ENCODE results near the gene NOP10. TPM values are rescaled to one million over a fixed set of nuclear protein-coding genes. Genes with fewer than 3 reads are reported as not detected.
A peak's percentile ranks its signal among the peaks of the same experiment; 100 is the strongest.
"Not testable (repeated sequence)": the region's sequence is repeated elsewhere in the genome, so short reads cannot be mapped to it uniquely, and the experiment has no call there.

NOP10 gene
- total RNA-seq, 1 experiment from 2014 or later: 235 TPM

DNA sequence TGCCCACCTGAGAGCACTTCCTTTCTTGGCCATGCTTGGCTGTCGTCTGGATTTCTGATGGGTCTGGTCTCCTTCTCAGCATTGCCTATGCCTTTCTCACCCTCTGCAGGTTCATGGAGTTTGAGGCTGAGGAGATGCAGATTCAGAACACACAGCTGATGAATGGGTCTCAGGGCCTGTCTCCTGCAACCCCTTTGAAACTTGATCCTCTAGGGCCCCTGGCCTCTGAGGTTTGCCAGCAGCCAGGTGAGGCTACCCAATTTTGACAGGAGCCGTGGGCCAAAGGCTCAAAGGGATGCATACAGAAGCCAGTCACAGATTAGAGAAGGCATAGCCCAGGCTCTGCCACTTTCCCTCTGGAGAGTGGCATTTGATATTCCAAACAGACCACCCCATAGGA is 10.7 kb upstream of the NOP10 start:
- H3K4me2 ChIP-seq (ENCODE audit: insufficient read depth, insufficient read length, low read length): no peak overlapping the region
- no peaks in the 10 kb centered on the region for H3K9me3 Mint-ChIP-seq
- no peaks in the 10 kb centered on the region for H3K27me3 Mint-ChIP-seq (ENCODE audit: low read depth)
- H3K9me3 ChIP-seq (ENCODE audit: control insufficient read depth, low read depth, low read length): no peaks in the 10 kb centered on the region
- no peak overlapping the region for H2BK20ac ChIP-seq (ENCODE audit: low read depth, low read length, poor library complexity, severe bottlenecking)
- H3K23ac ChIP-seq (ENCODE audit: insufficient read length, low read depth, low read length): no peak overlapping the region
- no CpG with 5 or more reads among the region's 2 CpGs for WGBS (ENCODE audit: extremely low coverage, insufficient read length, low lambda C conversion rate)
- no peaks in the 10 kb centered on the region for H3K23me2 ChIP-seq (ENCODE audit: insufficient read length, low read depth, low read length, poor library complexity, severe bottlenecking)
- H2AFZ ChIP-seq (ENCODE audit: low read length): no peak overlapping the region
- no peaks in the 10 kb centered on the region for H3K27me3 ChIP-seq (ENCODE audit: insufficient read depth, low read length)
- no peak overlapping the region for H3K4me3 Mint-ChIP-seq
- H3K4ac ChIP-seq (ENCODE audit: low read depth, low read length): no peak overlapping the region
- H3T11ph ChIP-seq (ENCODE audit: low read length): no peak overlapping the region
- H3K18ac ChIP-seq (ENCODE audit: insufficient read length, low read depth, low read length): no peak overlapping the region
- no peak overlapping the region for H3K27ac ChIP-seq (ENCODE audit: insufficient read length, low read depth, low read length)
- H2BK15ac ChIP-seq (ENCODE audit: low read depth, low read length): no peak overlapping the region
- DNase-seq: peak; percentile 45
- no peak overlapping the region for H2AK5ac ChIP-seq (ENCODE audit: insufficient read length, low read length)
- H3K27ac Mint-ChIP-seq: peak overlapping the region in 2 of 3 experiments; percentile 24 to 34; a peak in 1 of 7 replicates
- peaks cover 16 to 44% (median 30%) of the 10 kb centered on the region in 3 experiments; a peak in 6 of 7 replicates for H3K36me3 Mint-ChIP-seq (ENCODE audit: insufficient read depth in 1 of 3, low read depth in 3 of 3)
- peaks cover 12 to 13% of the 10 kb centered on the region in 2 experiments for H3K4me1 Mint-ChIP-seq
- no peak for TF ChIP-seq CTCF (conservative IDR thresholded peaks at IDR 0.05)
- H3K79me1 ChIP-seq (ENCODE audit: insufficient read depth, low read depth, low read length, poor library complexity, severe bottlenecking): no peaks in the 10 kb centered on the region
- no peaks in the 10 kb centered on the region for H3K79me2 ChIP-seq (ENCODE audit: insufficient read depth, low read length)
- no peak overlapping the region for H3K56ac ChIP-seq (ENCODE audit: insufficient read length, low read depth, low read length)
- no peak overlapping the region for H2BK5ac ChIP-seq (ENCODE audit: insufficient read length, low read length)
- no peak overlapping the region for H3K9ac ChIP-seq (ENCODE audit: extremely low read depth, insufficient read length, low read length)
- no peak overlapping the region for H2BK12ac ChIP-seq (ENCODE audit: insufficient read length, low read depth, low read length)
- no peak overlapping the region for H4K5ac ChIP-seq (ENCODE audit: insufficient read length, low read depth, low read length)
- H2BK120ac ChIP-seq (ENCODE audit: low read depth, low read length, poor library complexity, severe bottlenecking): no peak overlapping the region
- H4K8ac ChIP-seq (replicated peaks; ENCODE audit: insufficient read length, low read depth, low read length): no peak overlapping the region
- no peak overlapping the region for H4K91ac ChIP-seq (ENCODE audit: insufficient read length, low read depth, low read length)
- H4K20me1 ChIP-seq (ENCODE audit: control insufficient read depth, insufficient read depth, insufficient read length): no peaks in the 10 kb centered on the region
- H3K14ac ChIP-seq (ENCODE audit: insufficient read depth, low read length): no peak overlapping the region
- H3K4me1 ChIP-seq (ENCODE audit: insufficient read depth, low read length): no peaks in the 10 kb centered on the region; the same call in 1 of the 2 replicates

- not testable (repeated sequence) for H2BK5ac ChIP-seq (ENCODE audit: insufficient read length, low read length); H3K79me1 ChIP-seq (ENCODE audit: insufficient read depth, low read depth, low read length, poor library complexity, severe bottlenecking); H3K18ac ChIP-seq (ENCODE audit: insufficient read length, low read depth, low read length); DNase-seq; H4K8ac ChIP-seq (replicated peaks; ENCODE audit: insufficient read length, low read depth, low read length); H3T11ph ChIP-seq (ENCODE audit: low read length); H2BK15ac ChIP-seq (ENCODE audit: low read depth, low read length); H3K27me3 ChIP-seq (ENCODE audit: insufficient read depth, low read length); H3K4ac ChIP-seq (ENCODE audit: low read depth, low read length); H3K23me2 ChIP-seq (ENCODE audit: insufficient read length, low read depth, low read length, poor library complexity, severe bottlenecking); H2BK20ac ChIP-seq (ENCODE audit: low read depth, low read length, poor library complexity, severe bottlenecking); H4K5ac ChIP-seq (ENCODE audit: insufficient read length, low read depth, low read length); H4K20me1 ChIP-seq (ENCODE audit: control insufficient read depth, insufficient read depth, insufficient read length); H2BK120ac ChIP-seq (ENCODE audit: low read depth, low read length, poor library complexity, severe bottlenecking); H3K23ac ChIP-seq (ENCODE audit: insufficient read length, low read depth, low read length); H3K14ac ChIP-seq (ENCODE audit: insufficient read depth, low read length); H2AK5ac ChIP-seq (ENCODE audit: insufficient read length, low read length); H3K56ac ChIP-seq (ENCODE audit: insufficient read length, low read depth, low read length); H3K27ac Mint-ChIP-seq; H3K79me2 ChIP-seq (ENCODE audit: insufficient read depth, low read length); H3K9me3 ChIP-seq (ENCODE audit: control insufficient read depth, low read depth, low read length); H3K27me3 Mint-ChIP-seq (ENCODE audit: low read depth); H2BK12ac ChIP-seq (ENCODE audit: insufficient read length, low read depth, low read length); H3K4me2 ChIP-seq (ENCODE audit: insufficient read depth, insufficient read length, low read length); H4K91ac ChIP-seq (ENCODE audit: insufficient read length, low read depth, low read length); H3K4me1 ChIP-seq (ENCODE audit: insufficient read depth, low read length); H3K27ac ChIP-seq (ENCODE audit: insufficient read length, low read depth, low read length); H3K9me3 Mint-ChIP-seq; H3K9ac ChIP-seq (ENCODE audit: extremely low read depth, insufficient read length, low read length); H2AFZ ChIP-seq (ENCODE audit: low read length); H3K4me3 Mint-ChIP-seq
- peaks cover 14 to 40% (median 26%) of the 10 kb centered on the region in 3 experiments; a peak in 6 of 7 replicates for H3K36me3 Mint-ChIP-seq (ENCODE audit: insufficient read depth in 1 of 3, low read depth in 3 of 3)
- no CpG with 5 or more reads among the region's 12 CpGs for WGBS (ENCODE audit: extremely low coverage, insufficient read length, low lambda C conversion rate)
- peaks cover 12 to 13% of the 10 kb centered on the region in 2 experiments for H3K4me1 Mint-ChIP-seq
Measured at GRCh38 chr15:34352996-34353395, 10.1 kb upstream of the NOP10 start.
